Measurements from ENCODE around the gene SEL1L2.

Gene SEL1L2

GRCh38 chr20:13870170-13870748 is 120.2 kb downstream of the SEL1L2 start:
- POLR2A ChIA-PET = no interaction called here
- DNase-seq (ENCODE audit: extremely low spot score) = no peak
- TF ChIP-seq ZNF384 (IDR thresholded peaks at IDR 0.05) = no peak
- no peak for TF ChIP-seq SP1 (IDR thresholded peaks at IDR 0.05)
- TF ChIP-seq FOXA1 (IDR thresholded peaks at IDR 0.05) = no peak
- no peak for TF ChIP-seq ELF4 (IDR thresholded peaks at IDR 0.05)
- no peak for TF ChIP-seq FOXK2 (IDR thresholded peaks at IDR 0.05)
- TF ChIP-seq ARNT (IDR thresholded peaks at IDR 0.05) = no peak
- no peak for TF ChIP-seq BHLHE40 (IDR thresholded peaks at IDR 0.05; ENCODE audit: borderline replicate concordance)
- TF ChIP-seq CTBP1 (IDR thresholded peaks at IDR 0.05; ENCODE audit: borderline replicate concordance) = no peak
- TF ChIP-seq FOXM1 (IDR thresholded peaks at IDR 0.05; ENCODE audit: borderline replicate concordance) = no peak
- no peak for TF ChIP-seq LEF1 (IDR thresholded peaks at IDR 0.05; ENCODE audit: borderline replicate concordance)
- TF ChIP-seq HDGF (IDR thresholded peaks at IDR 0.05; ENCODE audit: borderline replicate concordance) = no peak
- TF ChIP-seq PKNOX1 (IDR thresholded peaks at IDR 0.05) = no peak
- TF ChIP-seq NFRKB (IDR thresholded peaks at IDR 0.05) = no peak
- no peak for TF ChIP-seq L3MBTL2 (conservative IDR thresholded peaks at IDR 0.05)
- no peak for TF ChIP-seq SUZ12 (IDR thresholded peaks at IDR 0.05)
- no peak for TF ChIP-seq TARDBP (IDR thresholded peaks at IDR 0.05)
- CTCF ChIA-PET = no interaction called here

- TF ChIP-seq FOXM1 (IDR thresholded peaks at IDR 0.05; ENCODE audit: borderline replicate concordance) (no peak), PKNOX1 (IDR thresholded peaks at IDR 0.05) (no peak), ZNF384 (IDR thresholded peaks at IDR 0.05) (no peak), CTBP1 (IDR thresholded peaks at IDR 0.05; ENCODE audit: borderline replicate concordance) (no peak), HDGF (IDR thresholded peaks at IDR 0.05; ENCODE audit: borderline replicate concordance) (no peak), LEF1 (IDR thresholded peaks at IDR 0.05; ENCODE audit: borderline replicate concordance) (no peak), TARDBP (IDR thresholded peaks at IDR 0.05) (no peak), BHLHE40 (IDR thresholded peaks at IDR 0.05; ENCODE audit: borderline replicate concordance) (no peak)
- DNase-seq (ENCODE audit: extremely low spot score) = no peak
- CTCF ChIA-PET = no interaction called here
- POLR2A ChIA-PET = no interaction called here
These were observed 122.1 kb downstream of the SEL1L2 start for GRCh38 chr20:13868331-13868730.

- POLR2A ChIA-PET = no interaction called here
- CTCF ChIA-PET = interaction anchor here (0.7 kb wide), 2 partner anchors 9 to 134 kb away, joined by 3 to 4 read pairs; no protein-coding TSS in a partner anchor
- TF ChIP-seq FOXA1 (IDR thresholded peaks at IDR 0.05) (no peak), FOXK2 (IDR thresholded peaks at IDR 0.05) (no peak), SP1 (IDR thresholded peaks at IDR 0.05) (no peak), ELF4 (IDR thresholded peaks at IDR 0.05) (no peak), BHLHE40 (IDR thresholded peaks at IDR 0.05; ENCODE audit: borderline replicate concordance) (no peak), PKNOX1 (IDR thresholded peaks at IDR 0.05) (no peak), ZNF384 (IDR thresholded peaks at IDR 0.05) (no peak), TARDBP (IDR thresholded peaks at IDR 0.05) (no peak), LEF1 (IDR thresholded peaks at IDR 0.05; ENCODE audit: borderline replicate concordance) (no peak), CTBP1 (IDR thresholded peaks at IDR 0.05; ENCODE audit: borderline replicate concordance) (no peak), FOXM1 (IDR thresholded peaks at IDR 0.05; ENCODE audit: borderline replicate concordance) (no peak), NFRKB (IDR thresholded peaks at IDR 0.05) (no peak), L3MBTL2 (conservative IDR thresholded peaks at IDR 0.05) (no peak), SUZ12 (IDR thresholded peaks at IDR 0.05) (no peak), ARNT (IDR thresholded peaks at IDR 0.05) (no peak), HDGF (IDR thresholded peaks at IDR 0.05; ENCODE audit: borderline replicate concordance) (no peak)
- DNase-seq (ENCODE audit: extremely low spot score) = no peak
These were observed 124.5 kb downstream of the SEL1L2 start for GRCh38 chr20:13865791-13866351.

- ChIA-PET CTCF (no interaction called here), POLR2A (no interaction called here)
- no peak for TF ChIP-seq TARDBP (IDR thresholded peaks at IDR 0.05)
- TF ChIP-seq ARNT (IDR thresholded peaks at IDR 0.05) = no peak
- TF ChIP-seq BHLHE40 (IDR thresholded peaks at IDR 0.05; ENCODE audit: borderline replicate concordance) = no peak
- TF ChIP-seq NFRKB (IDR thresholded peaks at IDR 0.05) = no peak
- TF ChIP-seq L3MBTL2 (conservative IDR thresholded peaks at IDR 0.05) = no peak
- DNase-seq (ENCODE audit: extremely low spot score) = no peak
These were observed 125.3 kb downstream of the SEL1L2 start for GRCh38 chr20:13865156-13865555.

- TF ChIP-seq FOXA1 (IDR thresholded peaks at IDR 0.05) (no peak), ELF4 (IDR thresholded peaks at IDR 0.05) (no peak), L3MBTL2 (conservative IDR thresholded peaks at IDR 0.05) (no peak), ZNF384 (IDR thresholded peaks at IDR 0.05) (no peak), NFRKB (IDR thresholded peaks at IDR 0.05) (no peak), SP1 (IDR thresholded peaks at IDR 0.05) (no peak), LEF1 (IDR thresholded peaks at IDR 0.05; ENCODE audit: borderline replicate concordance) (no peak), SUZ12 (IDR thresholded peaks at IDR 0.05) (no peak), PKNOX1 (IDR thresholded peaks at IDR 0.05) (no peak), BHLHE40 (IDR thresholded peaks at IDR 0.05; ENCODE audit: borderline replicate concordance) (no peak), FOXK2 (IDR thresholded peaks at IDR 0.05) (no peak), TARDBP (IDR thresholded peaks at IDR 0.05) (no peak), CTBP1 (IDR thresholded peaks at IDR 0.05; ENCODE audit: borderline replicate concordance) (no peak), ARNT (IDR thresholded peaks at IDR 0.05) (no peak), HDGF (IDR thresholded peaks at IDR 0.05; ENCODE audit: borderline replicate concordance) (no peak), FOXM1 (IDR thresholded peaks at IDR 0.05; ENCODE audit: borderline replicate concordance) (no peak)
- POLR2A ChIA-PET = no interaction called here
- CTCF ChIA-PET = no interaction called here
- no peak for DNase-seq (ENCODE audit: extremely low spot score)
These were observed 127.2 kb downstream of the SEL1L2 start for GRCh38 chr20:13863244-13863643.
